AG10803 (cell line): ENCODE data around the gene CCDC183.

Source experiments
- DNase-seq: peaks from one replicate; pipeline ENCODE4 v3.0.0; 2010; ENCODE audit warnings: low read depth
- H3K4me3 ChIP-seq: 2 replicates; pipeline ENCODE4 v1.5.1; 2011; ENCODE audit warnings: mild to moderate bottlenecking, low read length, control low read depth
- TF ChIP-seq, protein P1 (sequence below): conservative IDR thresholded peaks from 2 replicates; pipeline ENCODE4 v1.5.1; 2011; ENCODE audit warnings: mild to moderate bottlenecking, low read length, control low read depth, inconsistent platforms

CCDC183 gene

GRCh38 chr9:136820971-136821825 lies 25.1 kb downstream of the CCDC183 start:
- no peak for DNase-seq
- no peak overlapping the region for H3K4me3 ChIP-seq
- TF ChIP-seq, protein P1, sequence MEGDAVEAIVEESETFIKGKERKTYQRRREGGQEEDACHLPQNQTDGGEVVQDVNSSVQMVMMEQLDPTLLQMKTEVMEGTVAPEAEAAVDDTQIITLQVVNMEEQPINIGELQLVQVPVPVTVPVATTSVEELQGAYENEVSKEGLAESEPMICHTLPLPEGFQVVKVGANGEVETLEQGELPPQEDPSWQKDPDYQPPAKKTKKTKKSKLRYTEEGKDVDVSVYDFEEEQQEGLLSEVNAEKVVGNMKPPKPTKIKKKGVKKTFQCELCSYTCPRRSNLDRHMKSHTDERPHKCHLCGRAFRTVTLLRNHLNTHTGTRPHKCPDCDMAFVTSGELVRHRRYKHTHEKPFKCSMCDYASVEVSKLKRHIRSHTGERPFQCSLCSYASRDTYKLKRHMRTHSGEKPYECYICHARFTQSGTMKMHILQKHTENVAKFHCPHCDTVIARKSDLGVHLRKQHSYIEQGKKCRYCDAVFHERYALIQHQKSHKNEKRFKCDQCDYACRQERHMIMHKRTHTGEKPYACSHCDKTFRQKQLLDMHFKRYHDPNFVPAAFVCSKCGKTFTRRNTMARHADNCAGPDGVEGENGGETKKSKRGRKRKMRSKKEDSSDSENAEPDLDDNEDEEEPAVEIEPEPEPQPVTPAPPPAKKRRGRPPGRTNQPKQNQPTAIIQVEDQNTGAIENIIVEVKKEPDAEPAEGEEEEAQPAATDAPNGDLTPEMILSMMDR, result no peak

DNA sequence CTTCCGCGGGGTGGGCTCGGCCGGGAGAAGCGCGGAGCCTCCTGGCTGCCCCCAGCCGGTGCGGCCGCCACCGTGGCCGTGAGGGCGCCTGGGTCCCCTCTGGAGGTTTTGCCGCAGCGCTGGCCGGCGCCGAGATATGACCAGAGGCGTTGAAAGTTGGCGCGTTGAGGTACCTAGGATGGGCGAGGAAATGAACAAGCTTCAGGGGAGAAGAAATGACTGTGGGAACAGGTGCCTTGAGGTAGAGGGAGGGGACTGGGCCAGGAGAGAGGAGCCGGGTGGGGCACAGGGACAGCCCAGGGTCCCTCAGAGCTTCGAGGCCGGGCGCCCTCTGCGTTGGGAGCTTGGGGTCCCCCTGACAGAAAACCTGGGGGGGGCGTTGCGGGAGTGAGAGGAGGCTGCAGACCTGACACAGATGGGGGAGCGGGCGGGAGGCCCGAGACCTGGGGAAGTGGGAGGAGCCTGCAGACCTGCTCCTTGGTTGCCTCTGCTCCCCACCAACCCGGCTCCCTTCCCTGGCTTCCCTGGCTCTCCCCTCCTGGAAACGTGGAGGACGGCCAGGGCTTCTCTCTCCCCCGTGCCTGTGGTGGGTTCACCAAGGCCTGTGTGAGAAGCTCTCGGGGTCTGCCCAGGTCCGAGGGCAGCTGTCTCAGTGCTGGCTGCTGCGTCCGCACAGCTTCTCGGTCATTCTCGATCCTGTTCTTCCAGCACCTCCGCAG lies 25.8 kb downstream of the CCDC183 start:
- no peak overlapping the region for H3K4me3 ChIP-seq
- DNase-seq, result no peak
- TF ChIP-seq, protein P1, result no peak

- TF ChIP-seq, protein P1, result no peak
- no peak for DNase-seq
Observed at GRCh38 chr9:136823136-136824046, 27.3 kb downstream of the CCDC183 start.

DNA sequence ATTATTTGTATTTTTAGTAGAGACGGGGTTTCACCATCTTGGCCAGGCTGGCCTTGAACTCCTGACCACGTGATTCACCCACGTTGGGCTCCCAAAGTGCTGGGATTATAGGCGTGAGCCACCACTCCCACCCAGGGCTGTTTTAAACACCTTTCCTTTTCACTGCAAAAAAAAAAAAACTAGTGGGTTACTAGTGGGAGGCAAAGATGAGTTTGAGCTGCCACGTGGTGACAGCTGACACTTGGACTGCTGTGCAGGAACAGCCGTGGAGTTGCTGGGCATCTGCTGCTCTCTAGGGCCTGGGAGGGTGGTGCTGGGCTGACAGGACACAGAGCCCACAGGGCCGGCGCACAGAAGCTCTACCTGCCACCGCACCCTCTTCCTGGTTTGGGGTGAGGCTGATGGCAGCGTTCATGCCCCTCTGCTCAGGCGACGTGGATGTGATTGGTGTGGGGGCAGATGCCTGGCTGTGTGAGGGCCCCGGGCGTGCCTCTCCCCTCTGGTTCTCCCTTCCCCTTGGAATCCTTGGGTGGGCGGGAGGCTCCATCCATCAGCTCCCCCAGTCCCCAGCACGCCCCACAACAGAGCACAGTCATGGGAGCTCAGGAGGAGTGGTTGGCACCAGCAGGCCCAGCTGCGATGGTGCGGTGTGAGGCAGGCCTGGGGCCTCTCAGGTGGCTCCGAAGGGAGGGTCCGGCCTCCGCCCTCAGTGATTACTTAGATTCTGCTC lies 28.5 kb downstream of the CCDC183 start:
- TF ChIP-seq, protein P1, result no peak
- H3K4me3 ChIP-seq, result no peak overlapping the region
- DNase-seq, result no peak

More at GRCh38 chr9:136823136-136824046, 27.3 kb downstream of the CCDC183 start:
- H3K4me3 ChIP-seq, result no peak overlapping the region

GRCh38 chr9:136825295-136826187 lies 29.4 kb downstream of the CCDC183 start:
- TF ChIP-seq, protein P1, result no peak
- H3K4me3 ChIP-seq, result no peak overlapping the region
- DNase-seq, result no peak
